ENCODE measurements around the gene FAM200B.

Gene FAM200B

DNA sequence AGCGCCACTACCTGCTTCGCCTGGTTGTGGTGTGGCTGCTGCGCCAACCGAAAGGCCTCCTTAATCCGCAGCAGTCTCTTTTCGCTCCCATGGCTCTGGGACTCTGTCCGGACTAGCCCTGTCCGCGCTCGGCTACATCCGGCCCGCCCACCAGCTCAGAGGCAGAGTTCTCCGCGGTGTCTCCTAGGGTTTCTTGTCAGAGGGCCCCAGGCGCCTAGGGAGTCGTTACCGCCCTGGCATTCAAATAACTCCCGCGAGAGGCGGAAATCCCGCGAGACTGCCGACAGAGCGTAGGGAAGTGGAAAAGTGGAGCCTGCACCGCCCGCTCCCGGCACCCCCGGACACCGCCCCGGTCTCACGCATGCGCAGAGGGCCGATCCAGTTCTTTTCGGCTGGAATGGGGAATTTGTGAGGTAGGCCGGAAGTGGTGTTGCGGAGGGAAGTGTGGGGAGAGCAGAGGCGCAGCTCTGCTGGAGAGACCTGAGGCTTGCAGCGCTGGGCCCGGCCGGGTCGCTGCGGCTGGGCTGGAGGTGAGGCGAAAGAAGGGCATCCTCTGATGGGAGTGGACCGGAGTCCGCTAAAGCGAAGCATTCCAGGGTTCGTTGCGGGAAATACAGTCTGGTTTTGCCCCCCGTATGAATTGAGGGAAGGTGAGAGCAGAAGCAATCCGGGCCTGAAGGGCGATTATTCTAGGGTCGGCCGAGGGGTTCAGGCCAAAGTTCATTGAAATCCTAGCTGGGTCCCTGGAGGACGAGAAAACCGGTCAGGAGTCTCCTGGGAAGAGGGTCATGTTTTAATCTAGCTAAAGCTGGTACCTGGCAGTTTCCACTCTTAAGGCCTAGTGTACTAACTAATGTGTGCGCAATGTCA, at the start of gene FAM200B:
FAM200B (plus strand) TSS at position 456 of the 870 bp plus-strand sequence. CDS start 5,151 bp downstream, outside the sequence.
- peak; percentile 95 for DNase-seq

DNA sequence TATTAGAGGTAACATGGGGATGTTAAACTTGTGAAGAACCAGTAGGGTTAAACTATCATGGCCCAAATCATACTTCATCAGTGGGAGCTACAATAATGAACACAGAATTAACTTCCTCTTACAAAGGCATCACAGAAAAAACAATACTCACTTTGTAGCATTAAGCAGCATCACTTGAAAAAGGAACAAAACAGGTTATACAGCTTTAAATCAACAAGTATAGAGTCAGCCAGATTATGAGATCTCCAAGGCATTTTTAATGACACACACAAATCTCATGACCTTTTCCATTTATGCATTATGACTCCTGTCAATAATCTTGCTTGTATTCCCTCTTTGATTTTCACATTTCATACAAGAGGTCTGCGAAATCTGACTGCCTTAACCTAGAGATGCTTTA, 44.8 kb upstream of the FAM200B start:
- no peak for DNase-seq

DNA sequence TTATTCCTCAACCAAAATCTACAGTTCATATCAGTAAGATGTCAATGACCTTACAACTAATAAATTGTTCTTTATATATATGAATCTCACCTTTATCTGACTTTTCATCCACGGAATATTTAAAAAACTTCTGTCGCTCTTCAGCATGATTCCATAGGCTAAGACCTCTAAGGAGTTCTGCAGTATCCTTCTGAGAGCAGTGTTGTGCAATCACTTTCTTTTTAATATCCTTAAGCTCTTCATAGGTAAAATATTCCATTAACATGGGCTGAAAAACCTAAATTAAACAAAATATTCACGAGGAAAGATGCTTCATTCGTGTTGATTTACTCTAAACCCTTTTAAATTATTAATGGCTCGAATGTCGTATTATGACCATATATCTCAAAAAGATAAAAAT, 43.2 kb upstream of the FAM200B start:
- no peak for DNase-seq

DNA sequence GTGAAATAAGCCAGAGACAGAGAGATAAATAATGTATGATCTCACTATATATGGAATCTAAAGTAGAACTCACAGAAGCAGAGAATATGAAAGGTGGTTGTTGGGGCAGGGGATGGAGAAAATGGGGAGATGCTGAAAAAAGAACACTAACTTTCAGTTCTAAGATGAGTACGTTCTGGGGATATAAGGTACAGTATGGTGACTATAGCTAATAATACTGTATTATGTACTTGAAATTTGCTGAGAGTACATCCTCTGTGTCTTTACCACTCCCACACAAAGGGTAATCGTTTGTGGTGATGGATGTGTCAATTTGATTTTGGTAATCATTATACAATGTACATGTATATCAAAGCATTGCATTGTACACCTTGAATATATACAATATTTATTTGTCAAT, 33.0 kb upstream of the FAM200B start:
- no peak for DNase-seq

DNA sequence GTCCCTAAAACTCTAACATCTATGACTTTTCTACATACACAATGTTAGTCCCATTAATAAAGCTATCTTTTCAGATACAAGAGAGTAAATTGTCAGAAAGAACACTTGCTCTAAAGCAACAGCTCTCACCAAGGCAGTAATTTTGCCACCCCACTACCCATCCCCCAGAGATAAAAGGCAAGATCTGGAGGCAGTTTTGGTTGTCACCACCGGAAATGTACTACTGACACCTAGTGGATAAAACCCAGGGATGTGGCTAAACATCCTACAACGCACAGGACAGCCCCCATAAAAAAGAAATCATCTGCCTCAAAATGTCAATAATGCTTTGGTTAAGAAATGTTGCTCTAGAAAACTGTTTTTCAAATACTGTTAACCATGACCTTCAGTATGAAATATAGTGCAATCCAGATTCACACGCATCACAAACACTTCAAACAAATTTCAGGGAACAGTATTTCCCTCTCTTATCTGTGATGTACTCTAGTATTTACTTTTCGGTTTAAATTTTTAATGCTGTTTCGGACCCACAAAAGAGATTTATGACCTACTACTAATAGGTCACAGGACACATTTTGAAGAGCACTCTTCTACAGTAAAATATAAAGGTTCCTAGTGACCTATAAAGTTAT, 31.6 kb upstream of the FAM200B start:
- DNase-seq, result no peak

DNA sequence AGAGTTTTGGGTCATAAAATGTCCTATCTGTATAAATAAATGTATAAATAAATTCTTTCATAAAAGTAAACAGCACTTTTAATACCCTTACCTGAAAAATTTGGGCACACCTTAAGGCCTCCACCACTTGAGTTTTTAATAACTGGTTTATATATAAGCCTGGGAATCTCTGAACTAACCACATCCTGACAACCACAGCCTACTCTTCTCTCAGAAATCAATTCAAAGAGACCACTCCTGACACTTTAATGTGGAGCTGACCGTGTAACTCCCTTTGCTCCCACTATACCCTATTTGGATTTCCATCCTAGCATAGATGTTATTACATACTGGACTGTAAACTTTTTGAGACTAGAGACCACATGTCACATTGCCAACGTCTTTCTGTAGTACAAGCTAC, 30.0 kb upstream of the FAM200B start:
- DNase-seq, result no peak

DNA sequence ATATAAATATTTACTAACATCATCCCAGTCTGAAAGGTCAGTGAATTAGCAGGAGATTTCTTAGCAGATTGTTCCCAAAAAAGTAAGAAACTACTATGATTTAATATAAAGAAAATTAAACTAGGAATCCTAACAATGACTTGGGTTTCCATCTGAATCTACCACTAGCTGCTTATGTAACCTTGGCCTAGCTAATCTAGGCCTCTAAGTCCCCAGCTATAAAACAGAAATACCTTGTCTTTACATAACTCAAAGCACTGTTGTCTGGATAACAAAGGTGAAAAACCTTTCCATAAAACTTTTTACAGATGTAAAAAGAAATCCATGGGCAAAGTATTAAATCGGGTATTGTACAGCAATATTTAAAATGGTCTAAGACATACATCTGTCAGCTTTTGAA, 29.4 kb upstream of the FAM200B start:
- no peak for DNase-seq

DNA sequence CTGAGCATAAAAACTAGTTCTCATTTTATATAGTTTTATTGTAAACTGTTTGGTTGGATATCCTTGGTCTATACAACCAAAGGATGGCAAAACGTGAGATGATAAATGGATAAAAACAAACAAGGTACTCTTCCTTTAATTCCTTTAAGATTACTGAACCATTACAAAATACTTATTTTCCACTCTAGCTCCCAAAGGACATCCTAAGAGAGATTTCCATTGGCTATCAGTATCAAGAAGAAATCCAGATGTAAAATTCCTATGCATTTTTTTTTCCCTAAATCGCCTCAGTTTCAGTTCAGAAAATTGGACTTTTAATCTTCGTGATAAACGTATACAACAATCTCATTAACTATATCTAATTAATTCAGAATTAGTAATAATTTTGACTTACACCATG, 28.8 kb upstream of the FAM200B start:
- no peak for DNase-seq

DNA sequence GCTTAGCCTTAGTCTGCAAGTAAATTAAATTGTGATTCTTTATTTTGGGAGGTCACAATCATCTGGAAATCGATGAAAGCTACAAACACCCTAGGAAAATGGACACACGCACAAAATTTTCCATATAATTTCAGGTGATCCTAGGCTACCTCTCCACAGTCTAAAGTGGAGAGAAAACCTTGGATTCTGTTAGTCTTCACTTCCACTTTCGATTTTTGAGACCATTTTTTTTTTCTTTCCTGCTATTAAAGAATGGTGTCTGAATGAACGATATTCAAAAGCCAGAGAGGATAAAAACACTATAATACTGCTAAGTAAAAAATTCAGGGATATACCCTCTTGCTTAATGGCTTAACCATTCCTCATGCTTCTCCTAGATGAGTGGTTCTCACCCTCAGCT, 28.2 kb upstream of the FAM200B start:
- DNase-seq, result no peak

DNA sequence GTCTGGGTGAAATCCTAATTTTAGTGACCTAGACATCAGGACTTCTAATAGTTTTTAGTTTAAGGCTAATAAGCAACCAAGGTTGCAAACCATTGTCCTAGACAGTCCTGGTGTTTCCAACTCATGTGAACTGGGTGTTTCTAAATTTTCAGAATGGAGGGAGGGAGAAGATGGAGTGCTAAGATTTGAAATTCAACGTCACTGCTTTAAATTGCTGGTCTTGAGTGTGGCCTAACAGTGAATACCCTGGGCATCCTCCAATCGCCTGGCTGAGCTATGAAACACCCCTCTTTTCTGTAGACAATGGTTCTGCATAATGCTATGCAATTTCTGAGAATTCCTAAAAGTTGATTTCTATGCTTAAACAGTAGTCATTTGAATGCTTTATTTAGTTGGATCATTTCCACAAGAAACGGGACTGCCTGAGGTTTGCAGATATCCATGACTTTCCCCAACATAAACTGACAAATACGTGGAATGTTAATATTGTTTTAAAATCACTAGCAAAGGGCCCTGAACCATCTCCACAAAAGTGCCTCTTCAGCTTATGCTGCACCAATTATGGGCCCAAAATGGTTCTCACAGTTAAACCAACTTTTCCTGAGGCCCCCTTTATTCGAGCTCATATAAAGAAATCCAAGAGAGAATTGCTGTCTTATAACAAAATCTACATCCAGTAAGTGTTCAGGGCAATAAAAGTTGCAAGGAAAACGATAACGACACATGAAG, 27.6 kb upstream of the FAM200B start:
- no peak for DNase-seq

DNA sequence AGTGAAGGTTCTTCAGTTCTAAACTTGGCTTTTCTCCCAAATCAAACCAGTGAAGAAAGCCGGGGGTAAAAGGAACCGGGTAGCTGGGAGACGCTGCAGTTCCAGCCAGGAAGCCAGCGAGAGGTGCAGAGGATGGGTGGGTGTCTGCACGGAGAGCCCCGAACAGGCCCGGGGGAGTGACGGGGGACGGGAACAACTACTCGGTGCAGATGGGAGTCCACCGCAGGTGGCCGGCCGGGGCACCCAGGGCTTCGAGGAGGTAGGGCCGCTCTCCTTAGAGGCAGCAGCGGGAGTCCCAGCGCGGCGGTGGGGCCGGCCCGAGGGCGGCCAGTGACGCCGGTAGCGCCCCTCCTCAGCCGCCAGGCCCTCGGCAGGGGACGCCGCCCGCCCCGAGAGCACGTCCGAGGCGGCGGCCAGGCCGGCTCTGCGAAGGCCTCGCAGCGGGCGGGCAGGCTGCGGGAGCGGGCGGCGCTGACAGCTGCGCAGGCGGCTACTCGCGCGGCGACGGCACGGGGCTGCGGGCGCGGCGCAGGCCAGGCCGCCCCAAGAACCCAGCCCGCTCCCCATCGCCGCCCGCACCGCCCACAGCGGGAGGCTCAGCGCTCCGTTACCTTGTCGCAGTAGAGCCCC, 26.9 kb upstream of the FAM200B start:
- DNase-seq, result no peak

DNA sequence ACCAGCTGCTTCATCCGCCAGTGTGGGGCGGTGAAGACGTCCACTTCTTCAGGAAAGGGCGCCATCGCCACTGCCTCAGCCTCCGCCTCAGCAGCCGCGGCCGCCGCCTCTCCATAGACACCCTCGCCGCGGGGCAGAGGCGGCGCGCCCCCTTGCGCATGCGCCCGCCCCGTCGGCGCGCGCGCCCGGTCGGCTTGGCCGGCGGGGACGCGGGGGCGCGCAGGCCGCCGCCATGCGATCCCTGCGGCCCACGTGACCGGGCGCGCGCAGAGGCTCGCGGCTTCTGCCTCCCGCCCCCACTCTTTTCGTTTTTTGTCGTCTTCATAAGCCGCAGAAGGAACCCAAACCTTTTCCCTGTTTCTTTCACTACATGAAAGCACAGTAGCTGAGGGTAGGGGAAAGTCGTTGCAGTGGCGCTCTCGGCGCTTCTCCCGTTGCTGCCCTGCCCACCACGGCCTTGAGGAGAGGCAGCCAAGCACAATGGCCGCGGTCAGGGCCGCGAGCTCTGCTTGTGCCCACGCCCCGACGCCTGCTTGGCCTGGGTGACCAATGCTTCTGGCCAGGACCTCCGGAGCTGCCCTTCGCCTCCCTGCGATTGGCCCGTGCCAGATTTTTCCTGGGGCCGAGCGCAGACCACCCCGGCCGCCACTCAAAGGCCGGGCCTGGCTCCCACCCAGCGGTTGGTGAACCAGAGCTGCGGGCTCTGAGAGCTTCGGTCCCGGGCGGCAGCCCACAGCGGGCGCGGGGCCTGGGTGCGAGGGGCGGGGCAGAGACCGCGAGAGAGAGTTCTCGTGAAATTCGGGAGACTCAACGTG, 26.2 kb upstream of the FAM200B start, which contains the start of gene FBXL5:
FBXL5 (minus strand) TSS at position 135 of the 815 bp plus-strand sequence; CDS start at position 65, 70 bp downstream.
- DNase-seq, result peak; percentile 64

DNA sequence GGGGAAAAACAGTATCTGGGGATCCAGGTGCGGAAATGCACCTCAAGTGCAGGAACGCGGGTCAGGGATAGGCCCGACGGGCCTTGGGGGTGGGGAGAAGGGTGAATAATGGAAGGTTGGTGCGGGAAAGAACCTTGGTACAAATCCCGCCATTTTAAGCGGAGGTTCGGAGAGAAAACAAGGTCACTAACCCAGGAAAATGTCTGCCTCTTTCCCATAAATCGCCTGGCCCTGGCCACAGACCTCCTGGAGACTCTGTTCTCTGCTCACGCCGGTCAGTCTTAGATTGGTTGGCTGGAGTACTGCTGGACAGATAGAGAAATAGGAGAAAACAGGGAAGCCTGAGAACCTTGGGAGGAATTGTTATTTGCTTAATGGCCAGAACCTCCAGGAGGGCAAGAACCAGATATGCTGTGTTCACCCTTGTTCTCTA, 25.6 kb upstream of the FAM200B start:
- no peak for DNase-seq

DNA sequence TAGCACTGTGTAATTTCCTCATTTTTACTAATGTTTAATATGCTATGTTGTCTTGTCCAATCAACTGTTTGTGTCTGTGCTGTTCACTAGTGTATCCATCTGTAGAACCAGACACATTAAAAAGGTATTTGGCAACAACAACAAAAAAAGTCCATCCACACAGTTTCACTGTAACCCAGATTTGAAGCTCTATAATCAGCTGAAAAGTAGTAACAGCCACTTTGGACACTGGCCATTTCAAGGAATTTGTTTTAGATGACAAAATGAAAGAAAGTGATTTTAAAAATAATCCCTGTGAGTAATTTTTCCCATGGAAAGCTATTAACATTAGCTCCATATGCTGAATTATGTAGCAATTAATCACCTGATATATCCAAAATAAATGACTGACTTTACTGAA, 24.3 kb upstream of the FAM200B start:
- no peak for DNase-seq

DNA sequence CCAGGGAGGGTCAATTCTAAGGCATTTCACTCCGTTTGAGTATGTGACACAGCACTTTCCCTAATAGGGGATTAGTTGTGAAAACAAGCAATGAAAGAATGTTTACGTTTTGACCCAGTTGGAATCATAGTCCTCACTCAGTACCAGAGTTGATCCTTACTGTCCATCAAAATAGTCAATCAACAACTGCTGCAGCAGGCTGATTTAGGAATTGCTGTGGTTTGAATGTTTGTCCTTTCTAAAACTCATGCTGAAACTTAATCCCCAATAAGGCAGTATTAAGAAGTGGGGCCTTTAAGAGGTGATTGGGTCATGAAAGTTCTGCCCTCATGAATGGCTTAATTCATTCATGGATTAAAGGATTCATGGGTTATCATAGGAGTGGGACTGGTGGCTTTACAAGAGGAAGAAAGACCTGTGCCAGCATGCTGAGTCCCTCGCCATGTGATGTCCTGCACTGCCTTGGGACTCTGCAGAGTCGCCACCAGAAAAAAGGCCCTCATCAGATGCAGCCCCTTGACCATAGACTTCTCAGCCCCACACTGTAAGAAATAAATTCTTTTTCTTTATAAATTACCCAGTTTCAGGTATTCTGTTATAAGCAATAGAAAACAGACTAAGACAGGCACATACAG, 23.4 kb upstream of the FAM200B start:
- no peak for DNase-seq

DNA sequence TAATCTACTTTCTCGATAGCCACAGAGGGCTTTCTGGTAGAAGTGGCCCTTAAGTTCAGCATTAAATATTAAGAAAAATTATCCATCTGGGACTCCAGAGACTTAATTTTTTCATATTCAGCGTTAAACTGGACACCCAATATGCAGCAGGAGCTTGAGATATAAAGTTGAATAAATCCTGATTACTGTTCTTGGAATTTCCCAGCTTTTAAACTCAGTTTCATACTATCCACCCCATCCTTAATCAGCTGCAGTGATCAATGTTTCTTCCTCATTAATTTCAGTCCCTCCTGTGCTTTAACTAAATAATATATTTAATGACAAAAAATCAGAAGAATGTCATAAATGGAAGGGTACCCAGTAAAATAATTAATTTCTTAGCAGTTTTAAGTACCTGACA, 22.8 kb upstream of the FAM200B start:
- no peak for DNase-seq

DNA sequence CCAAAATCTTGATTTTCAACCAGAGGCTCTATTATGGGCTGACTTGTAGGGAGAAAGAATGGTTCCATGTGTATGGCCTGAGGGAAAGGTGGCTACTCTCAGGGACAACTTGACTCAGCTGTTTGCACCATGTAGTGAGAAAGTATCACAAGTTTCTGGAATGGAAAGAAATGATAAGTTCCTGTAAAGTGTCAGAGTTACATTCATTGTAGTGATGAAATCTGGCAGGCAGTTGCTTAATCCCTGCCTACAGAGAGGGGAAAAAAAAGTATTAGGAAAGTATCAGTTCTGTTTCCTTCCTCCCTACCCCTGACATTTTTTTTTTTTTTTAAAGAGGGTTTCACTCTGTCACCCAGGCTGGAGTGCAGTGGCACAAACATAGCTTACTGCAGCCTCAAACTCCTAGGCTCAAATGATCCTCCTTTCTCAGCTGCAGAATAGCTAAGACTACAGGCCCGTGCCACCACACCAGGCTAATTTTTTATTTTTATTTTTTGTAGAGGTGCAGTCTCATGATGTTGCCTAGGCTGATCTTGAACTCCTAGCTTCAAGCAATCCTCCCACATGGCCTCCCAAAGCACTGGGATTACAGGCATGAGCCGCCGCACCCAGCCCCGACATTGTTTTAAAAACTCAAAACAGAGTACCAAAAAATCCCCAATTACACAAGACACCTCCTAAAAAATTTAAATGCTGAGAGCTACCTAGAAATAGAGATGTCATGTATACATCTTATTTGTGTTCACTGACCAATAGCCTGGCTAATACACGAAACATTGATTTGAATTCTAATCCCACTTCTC, 21.7 kb upstream of the FAM200B start:
- no peak for DNase-seq

DNA sequence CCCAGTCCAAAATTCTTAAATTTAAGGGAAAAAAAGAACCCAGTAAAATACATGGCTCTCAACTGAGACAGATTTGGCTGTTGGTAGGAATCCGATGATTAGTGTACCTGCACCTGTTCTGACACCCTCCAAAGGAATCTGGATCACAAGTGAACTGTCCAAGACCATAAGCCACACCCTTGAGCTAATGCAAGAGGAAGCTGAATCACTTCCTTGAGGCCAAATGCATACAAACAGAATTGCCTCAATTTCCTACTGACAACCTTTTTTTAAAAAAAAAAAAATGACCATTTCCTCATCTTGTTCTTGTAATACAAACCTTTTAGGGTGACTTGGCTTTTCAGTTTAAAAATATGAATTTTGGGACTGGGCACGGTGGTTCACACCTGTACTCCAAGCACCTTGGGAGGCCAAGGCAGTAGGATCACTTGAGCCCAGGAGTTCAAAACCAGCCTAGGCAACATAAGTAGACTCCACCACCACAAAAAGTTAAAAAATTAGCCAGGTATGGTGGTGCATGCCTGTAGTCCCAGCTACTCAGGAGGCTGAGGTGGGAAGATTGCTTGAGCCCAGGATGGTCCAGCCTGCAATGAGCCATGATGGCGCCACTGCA, 15.8 kb upstream of the FAM200B start:
- no peak for DNase-seq

DNA sequence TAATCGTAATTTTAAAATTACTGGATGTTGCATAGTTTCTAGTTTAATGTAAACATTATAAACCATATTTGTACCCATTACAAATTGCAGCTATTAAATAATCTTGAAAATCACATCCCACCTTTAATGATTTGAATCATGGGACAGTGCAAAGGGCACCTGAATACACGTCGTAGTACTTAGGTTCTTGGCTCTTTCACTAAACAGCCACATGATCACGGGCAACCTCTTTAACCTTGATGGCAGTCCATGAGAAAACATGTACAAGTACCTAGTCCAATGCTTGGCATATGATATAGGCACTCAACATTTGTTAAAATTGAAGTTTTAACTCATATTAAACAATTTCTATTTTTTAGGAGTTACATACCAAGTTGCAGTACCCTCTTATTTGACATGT, 14.6 kb upstream of the FAM200B start:
- no peak for DNase-seq
